ENCODE measurements around the gene EIF3D.

DNA sequence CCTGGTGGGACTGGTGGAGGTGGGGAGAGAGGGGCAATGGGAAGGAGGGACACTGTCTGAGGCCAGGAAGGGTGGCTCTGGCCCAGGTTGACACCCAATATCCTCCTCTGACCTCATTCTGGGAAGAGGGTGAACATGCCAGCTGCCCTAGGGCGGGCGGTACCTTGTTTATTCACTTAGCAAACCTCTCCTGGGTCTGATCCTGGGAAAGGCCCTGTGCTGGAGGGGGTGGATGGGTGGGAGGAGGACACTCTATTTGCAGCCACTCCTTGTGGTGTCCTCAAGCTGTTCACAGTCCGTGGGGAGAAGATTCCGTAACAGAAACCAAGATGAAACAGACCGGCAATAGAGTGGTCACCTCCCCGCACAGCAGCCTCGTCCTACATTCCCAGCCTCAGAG is 49.7 kb upstream of the EIF3D start:
- TF ChIP-seq, protein P1, sequence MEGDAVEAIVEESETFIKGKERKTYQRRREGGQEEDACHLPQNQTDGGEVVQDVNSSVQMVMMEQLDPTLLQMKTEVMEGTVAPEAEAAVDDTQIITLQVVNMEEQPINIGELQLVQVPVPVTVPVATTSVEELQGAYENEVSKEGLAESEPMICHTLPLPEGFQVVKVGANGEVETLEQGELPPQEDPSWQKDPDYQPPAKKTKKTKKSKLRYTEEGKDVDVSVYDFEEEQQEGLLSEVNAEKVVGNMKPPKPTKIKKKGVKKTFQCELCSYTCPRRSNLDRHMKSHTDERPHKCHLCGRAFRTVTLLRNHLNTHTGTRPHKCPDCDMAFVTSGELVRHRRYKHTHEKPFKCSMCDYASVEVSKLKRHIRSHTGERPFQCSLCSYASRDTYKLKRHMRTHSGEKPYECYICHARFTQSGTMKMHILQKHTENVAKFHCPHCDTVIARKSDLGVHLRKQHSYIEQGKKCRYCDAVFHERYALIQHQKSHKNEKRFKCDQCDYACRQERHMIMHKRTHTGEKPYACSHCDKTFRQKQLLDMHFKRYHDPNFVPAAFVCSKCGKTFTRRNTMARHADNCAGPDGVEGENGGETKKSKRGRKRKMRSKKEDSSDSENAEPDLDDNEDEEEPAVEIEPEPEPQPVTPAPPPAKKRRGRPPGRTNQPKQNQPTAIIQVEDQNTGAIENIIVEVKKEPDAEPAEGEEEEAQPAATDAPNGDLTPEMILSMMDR (IDR thresholded peaks at IDR 0.05; ENCODE audit: low read length): no peak
- no peak for TF ChIP-seq EZH2 (optimal IDR thresholded peaks at IDR 0.05; ENCODE audit: low read depth, low read length)
